ENCODE data around the gene CCNO. TPM values are rescaled to one million over a fixed set of nuclear protein-coding genes. Genes with fewer than 3 reads are reported as not detected.

Gene CCNO
- total and polyA plus RNA-seq, 2 of the 8 experiments (the other 6 are each of a cell fraction or from before 2014, with no cell fraction given): 0.14 to 0.41 TPM

- TF ChIP-seq KDM4A (IDR thresholded peaks at IDR 0.05; ENCODE audit: low read depth, low read length, severe bottlenecking) (peak; percentile 41), SUZ12 (IDR thresholded peaks at IDR 0.05; ENCODE audit: low read length) (peak; percentile 99), CTBP2 (IDR thresholded peaks at IDR 0.05; ENCODE audit: borderline replicate concordance, insufficient read depth, insufficient read length, low read length) (peak; percentile 16), EZH2 (IDR thresholded peaks at IDR 0.05; ENCODE audit: low read depth, low read length, severe bottlenecking) (peak; percentile 100)
Measured at GRCh38 chr5:55222985-55223811, 10.2 kb downstream of the CCNO start (continued).
